GM18517 (cell line): Measurements from ENCODE around the gene CBX2.

Source experiments
- ATAC-seq: cut with Tn5 transposase; IDR thresholded peaks from one replicate; pipeline ENCODE4 v1.9.1; 2021; ENCODE audit warnings: mild to moderate bottlenecking, moderate library complexity; ENCODE audit not compliant: unreplicated experiment

The CBX2 gene

DNA sequence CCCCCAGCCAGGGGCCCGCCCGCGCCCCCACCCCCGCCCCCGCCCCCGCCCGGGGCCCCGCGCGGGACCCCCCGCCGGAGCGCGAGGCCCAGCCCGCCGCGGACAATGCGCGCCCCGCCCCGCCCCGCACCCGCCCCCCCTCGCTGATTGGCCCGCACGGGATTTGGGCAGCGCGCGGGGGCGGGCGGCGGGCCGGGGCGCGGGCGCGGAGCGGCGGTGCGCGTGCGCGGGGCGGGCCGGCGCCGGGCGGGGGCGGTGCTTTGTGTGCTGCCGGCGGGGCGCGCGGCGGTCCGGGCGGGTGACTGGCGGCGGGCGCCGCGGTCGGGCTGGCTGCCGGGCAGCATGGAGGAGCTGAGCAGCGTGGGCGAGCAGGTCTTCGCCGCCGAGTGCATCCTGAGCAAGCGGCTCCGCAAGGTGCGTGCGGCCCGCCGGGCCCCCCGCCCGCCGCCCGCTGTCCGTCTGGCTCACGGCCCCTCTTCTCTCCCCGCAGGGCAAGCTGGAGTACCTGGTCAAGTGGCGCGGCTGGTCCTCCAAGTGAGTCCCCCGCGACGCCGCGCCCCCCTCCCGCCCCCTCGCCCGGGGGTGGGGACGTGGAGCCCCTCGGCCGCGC lies at the start of gene CBX2:
CBX2 (plus strand) TSS at position 255 of the 610 bp plus-strand sequence; CDS start at position 343, 88 bp downstream.
- peak; percentile 67 for ATAC-seq

DNA sequence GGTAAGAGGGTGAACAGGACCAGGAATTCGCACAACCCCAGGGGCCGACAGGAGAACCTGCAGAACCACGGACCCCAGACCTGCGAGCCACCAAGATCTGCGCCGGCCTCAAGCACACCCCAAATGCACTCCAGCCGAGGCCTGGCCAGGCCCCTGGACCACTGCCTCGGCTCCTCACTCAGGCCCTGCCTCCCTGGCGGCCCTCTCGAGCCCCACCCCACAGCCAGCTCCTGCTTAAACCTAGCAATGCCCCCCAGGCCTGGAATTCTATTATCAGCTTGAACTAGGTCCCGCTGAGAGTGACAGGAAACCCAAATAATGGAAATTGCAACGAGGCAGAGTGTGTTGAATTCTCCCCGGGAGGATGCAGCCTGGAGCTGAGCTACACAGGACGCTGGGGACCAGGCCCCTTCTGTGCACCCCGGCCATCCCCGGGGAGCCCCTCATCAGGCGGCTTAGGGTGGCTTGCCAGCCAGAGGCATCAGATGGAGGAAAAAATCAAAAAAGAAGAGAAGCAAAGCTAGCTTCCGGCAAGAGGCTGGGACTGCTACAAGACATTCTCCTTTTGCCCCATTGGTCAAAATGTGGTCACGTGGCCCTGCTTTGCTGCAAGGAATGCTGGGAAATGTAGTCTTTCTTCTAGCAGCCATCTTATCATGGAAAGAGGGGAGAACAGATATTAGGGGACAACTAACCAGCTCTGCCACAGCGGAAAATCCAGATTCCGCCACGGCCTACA lies 49.6 kb upstream of the CBX2 start:
- ATAC-seq = peak; percentile 65

DNA sequence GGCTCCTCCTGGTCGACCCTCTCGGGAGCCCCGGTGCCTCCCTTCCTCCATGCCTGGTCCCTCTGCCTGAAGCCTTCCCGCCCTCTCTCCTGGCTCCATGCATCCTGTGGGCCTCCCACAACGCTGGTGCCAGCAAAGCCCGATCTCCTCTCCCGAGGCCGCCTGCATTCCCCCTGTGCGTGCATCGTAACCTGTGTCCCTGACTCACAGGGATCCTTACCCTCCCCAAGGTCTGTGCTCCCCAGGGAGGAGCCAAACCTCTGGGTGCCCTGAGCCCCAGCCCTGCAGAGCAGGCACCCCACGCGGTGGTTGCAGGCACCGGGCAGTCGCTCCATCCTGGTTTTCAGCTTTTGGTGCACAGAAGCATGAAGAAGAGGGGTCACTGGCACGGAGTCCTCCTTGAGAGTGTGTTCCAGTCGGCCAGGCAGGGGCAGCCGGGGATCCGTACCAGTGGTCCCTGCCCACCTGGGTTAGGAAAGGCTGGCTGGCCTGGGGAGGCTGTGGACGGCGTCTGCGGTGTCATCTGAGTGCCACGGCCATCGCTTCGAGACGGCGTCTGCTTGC lies 49.0 kb upstream of the CBX2 start:
- ATAC-seq = no peak

DNA sequence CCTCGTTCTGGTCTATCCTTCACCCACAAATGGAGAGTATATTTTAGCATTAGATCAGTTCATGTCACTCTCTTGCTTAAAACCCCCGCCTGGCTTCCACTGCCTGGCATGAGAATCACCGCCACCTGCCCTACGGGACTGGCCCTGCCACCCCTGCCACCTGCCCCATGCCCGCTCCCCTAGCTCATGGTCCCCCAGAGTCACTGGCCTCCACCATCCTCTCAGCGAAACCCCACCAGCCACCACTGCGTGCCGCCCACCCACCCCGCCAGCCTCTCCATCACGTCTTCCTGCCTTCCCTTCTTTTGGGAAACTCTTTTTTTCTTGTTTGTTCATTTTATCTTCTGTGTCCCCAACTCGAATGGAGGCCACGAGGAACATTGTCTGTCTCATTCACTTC lies 48.2 kb upstream of the CBX2 start:
- ATAC-seq = no peak

DNA sequence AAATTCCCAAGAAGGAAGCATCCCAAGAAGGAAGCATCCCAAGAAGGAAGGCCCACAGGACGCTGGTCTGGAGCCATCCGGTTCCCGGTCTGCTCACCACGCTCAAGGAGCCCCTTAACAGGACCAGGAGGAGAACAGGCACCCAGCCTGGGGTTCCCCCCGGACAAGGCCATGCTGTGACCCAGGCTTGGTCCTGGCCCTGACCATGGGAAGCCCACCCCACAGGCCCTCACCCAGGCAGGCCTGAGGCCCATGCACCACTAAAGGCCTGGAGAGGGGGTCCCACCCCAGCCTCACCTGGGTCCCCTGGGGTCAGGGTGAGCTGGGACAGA lies 47.5 kb upstream of the CBX2 start:
- no peak for ATAC-seq

DNA sequence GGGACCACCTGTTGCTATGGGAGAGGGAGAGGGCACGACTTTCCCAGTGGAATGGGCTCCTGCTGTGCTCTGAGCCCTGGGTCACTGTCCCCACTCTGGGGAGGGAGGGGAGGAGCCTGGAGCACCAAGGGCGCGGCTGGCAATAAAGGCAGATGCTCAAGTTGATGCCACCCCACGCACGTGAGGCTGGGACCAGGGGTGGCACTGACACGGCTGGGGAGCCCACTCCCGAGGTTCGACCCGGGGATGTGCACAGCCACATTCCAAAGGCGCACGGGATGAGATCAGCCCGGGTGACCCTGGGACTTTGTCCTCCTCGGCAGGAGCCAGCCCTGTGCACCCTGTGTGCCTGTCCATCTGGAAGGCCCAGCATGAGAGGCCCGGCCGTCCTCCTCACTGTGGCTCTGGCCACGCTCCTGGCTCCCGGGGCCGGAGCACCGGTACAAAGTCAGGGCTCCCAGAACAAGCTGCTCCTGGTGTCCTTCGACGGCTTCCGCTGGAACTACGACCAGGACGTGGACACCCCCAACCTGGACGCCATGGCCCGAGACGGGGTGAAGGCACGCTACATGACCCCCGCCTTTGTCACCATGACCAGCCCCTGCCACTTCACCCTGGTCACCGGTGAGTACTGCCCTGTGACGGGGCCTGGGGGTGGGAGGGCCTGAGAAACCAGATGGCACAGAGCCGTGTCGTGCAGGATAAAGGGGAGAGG lies 47.0 kb upstream of the CBX2 start, which contains the start of gene ENPP7:
ENPP7 (plus strand) TSS at position 175 of the 715 bp plus-strand sequence; CDS start at position 372, 197 bp downstream.
- ATAC-seq = no peak

DNA sequence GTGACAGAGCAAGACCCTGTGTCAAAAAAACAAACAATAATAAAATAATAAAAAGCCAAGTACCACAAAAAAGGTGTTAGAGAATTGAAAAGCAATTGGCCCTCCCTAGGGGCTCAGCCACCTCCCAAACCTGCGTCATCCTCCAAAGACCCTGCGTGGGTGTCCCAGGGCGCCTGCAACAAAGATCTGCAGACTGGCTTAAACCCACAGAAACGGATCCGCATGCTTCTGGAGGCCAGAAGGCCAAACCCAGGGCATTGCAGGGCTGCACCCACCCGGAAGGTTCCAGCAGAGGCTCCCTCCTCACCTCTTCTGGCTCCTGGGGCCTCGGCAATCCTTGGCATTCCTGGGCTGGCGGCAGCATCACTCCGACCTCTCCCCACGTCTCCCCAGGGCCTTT lies 45.7 kb upstream of the CBX2 start:
- ATAC-seq = no peak

DNA sequence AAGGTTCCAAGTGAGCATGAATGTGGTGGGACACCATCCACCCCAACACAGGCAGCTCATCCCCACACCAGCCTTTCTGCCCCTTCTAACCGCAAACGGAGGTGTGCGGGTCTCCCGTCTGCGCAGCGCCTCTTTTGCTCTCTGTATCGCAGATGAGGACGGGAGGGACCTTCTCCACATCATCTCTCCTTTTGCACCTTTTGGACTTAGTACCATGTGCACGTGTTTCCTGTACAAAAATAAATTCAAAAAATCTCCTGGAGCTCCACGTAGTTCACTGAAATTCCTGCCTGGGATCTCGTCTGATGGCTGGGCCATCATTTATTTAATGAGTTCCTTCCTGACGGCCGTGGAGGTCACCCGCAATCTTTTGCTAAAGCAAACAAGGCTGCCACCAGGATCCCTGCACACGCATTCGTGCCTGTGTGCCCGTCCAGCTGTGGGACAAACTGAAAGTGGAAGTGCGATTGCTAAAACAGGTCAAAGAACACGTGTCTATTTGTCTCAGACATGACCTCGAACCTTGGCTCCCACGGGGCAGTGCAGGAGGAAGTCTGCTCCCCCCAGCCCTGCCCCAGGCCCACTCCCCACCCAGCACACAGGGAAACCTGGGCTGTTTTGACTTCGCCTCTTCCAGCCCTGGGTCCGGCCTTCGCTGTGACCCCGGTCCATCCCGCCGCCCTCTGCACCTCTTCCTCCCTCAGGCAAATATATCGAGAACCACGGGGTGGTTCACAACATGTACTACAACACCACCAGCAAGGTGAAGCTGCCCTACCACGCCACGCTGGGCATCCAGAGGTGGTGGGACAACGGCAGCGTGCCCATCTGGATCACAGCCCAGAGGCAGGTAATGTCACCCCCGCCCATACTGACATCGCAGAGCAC lies 44.9 kb upstream of the CBX2 start:
- no peak for ATAC-seq

DNA sequence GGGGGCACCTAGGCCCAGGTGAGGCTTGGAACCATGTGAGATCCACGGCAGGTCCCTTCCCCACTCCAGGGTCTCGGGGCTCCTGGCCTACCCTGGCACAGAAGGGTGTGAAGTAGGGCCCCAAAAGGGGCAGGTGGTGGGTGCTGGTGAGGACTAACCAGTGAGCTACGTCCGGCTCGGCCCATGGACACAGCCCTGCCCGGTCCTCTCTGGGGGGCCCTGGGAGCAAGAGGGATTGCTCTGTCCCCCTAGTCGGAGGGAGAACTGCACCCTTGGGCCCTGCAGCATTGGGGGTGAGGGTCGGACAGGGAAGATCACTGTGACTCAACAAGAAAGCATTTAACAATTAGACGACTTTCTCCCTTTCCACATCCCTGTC lies 44.3 kb upstream of the CBX2 start:
- ATAC-seq = no peak

DNA sequence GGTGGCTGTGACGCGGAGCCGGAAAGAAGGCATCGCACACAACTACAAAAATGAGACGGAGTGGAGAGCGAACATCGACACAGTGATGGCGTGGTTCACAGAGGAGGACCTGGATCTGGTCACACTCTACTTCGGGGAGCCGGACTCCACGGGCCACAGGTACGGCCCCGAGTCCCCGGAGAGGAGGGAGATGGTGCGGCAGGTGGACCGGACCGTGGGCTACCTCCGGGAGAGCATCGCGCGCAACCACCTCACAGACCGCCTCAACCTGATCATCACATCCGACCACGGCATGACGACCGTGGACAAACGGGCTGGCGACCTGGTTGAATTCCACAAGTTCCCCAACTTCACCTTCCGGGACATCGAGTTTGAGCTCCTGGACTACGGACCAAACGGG lies 42.9 kb upstream of the CBX2 start:
- ATAC-seq = no peak

DNA sequence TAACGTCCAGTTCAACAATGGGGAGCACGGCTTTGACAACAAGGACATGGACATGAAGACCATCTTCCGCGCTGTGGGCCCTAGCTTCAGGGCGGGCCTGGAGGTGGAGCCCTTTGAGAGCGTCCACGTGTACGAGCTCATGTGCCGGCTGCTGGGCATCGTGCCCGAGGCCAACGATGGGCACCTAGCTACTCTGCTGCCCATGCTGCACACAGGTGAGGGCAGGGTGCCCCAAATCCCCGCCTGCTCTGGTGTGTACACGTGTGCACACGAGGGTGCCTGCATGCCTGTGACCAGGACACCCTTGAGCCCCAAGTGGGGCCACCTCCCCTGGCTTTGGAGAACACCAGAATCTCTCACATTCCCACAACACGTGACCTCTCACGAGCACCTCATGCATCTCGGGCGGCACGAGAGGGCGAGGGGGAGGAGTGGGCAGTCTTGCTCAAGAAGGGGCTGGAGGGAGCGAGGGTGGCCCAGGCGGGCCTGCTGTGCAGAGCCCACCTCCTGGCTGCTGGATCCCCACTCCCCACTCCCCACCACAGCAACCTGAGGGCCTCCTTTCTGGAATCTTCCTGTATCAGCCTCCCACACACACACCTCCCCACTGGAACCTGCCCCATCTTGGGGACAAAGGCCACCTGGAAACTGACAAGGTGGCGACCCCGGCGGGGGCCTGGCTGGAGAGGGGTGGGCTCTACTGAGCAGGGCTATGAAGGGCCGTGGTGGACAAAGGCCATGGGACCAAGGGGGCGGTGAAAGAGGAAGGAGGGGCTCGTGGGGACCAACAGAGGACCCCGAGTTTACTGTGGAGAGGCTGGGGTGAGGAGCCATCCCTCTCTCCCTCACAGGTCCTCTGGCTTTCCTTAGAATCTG lies 40.7 kb upstream of the CBX2 start:
- no peak for ATAC-seq

DNA sequence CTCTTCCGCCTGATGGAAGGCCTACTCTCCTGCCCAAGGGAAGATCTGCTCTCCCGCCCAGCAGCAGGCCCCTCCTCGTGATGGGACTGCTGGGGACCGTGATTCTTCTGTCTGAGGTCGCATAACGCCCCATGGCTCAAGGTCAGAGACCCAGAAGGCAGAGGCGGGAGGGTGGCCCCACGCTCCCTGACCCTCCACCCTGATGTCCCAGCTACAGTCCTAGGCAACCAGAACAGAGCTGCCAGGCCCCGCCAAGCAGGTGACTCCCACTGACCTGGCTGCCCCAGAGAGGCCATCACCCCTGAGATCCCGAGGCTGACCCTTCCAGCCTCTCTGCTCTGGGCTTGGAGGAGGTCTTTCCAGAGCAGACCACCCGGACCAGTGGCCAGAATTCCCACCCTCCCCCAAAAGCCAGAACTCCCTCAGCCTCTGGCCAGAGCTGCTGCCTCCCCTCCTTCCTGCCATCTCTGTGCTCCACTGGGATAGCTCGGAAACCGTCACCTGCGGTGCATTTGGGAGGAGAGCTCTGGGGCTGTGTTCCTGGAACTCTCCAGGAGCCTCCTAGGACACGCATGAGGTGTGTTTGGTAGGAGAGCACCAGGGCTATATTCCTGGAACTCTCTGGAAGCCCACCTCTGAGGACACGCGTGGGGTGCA lies 39.9 kb upstream of the CBX2 start:
- ATAC-seq = no peak

DNA sequence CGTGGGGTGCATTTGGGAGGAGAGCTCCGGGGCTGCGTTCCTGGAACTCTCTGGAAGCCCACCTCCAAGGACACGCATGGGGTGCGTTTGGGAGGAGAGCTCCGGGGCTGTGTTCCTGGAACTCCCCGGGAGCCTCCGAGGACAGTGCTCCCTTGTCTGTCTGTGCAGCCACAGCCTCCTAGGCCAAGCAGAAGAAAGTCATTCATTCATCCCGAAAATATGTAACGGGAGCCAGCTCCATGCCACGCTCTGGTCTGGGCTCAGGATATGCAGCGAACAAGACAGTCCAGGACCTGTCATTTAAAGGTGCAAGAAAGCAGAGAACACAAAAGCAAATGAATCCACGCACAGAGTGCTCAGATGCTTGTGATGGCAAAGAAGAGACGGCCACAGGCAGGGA lies 39.3 kb upstream of the CBX2 start:
- ATAC-seq = no peak

DNA sequence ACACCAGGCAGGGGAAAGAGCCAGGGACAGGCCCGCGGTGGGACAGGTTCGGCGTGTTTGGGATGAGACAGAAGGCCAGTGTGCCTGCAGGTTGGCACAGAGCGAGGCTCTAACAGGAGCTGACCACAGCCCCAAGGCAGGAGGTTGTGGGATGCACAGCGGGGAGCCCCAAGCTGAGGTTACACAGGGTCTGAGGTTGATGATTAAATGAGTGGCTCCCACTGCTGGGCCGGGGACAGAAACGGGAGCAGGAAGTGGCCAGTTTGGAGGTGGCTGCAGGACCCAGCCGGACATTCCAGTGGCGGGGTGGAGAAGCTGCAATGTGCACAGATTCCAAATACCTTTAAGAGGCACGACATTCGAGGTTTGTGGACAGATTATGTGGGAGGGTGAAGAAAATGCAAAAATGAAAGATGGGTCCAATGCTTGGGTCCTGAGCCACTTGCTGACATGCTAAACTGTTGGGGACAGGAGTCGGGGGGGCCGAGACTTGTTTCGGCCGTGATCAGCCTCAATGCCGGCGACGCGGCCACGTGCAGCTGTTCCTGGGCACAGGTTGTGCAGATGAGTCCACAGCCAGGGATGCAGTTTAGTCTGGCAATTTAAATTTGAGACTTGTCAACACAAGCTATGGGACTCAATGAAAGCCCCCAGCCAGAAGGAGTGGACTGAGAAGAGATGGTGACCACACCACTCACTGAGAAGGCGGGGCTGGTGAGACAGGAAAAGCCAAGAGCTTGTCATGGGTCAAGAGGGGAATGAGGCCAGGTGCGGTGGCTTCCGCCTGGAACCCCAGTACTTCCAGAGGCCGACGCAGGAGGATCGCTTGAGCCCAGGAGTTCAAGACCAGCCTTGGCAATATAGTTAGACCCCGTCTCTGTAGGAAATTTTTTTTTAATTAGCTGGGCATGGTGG lies 38.5 kb upstream of the CBX2 start:
- ATAC-seq = no peak

DNA sequence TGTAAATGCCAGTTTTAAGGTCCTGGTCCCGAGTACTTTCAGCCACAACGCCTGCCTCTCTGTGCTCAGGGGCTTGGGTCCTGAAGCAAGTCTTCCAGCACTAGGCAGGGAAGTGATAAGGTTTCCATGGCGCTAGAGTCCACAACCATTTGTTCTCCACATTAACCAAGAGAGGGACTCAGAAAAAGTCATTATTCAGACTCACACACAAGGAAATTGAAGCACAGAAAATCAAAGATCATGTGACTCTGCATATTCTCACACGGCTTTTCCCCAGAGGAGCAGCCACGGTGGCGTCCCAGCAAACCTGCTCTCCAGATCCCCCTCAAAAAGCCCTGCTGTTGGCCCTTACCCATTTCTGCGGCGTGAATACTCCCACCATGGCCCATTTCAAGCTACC lies 37.5 kb upstream of the CBX2 start:
- no peak for ATAC-seq

DNA sequence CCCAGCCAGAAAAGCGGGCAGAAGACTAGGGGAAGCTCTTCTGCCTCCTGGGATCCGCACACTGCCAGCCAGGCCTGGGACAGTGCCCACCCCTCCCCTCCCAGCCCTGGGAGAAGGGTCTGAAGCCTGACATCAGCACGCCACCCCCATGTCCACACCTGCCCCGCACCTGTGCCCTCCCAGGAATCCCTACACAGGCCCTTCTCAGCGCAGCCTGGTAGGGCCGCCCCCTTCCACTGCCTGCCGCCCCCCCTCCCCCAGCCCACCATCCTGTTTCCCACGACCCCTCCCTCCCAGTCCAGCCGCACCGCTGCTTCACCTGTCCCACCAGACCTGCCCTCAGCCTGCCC lies 36.6 kb upstream of the CBX2 start:
- ATAC-seq = no peak

DNA sequence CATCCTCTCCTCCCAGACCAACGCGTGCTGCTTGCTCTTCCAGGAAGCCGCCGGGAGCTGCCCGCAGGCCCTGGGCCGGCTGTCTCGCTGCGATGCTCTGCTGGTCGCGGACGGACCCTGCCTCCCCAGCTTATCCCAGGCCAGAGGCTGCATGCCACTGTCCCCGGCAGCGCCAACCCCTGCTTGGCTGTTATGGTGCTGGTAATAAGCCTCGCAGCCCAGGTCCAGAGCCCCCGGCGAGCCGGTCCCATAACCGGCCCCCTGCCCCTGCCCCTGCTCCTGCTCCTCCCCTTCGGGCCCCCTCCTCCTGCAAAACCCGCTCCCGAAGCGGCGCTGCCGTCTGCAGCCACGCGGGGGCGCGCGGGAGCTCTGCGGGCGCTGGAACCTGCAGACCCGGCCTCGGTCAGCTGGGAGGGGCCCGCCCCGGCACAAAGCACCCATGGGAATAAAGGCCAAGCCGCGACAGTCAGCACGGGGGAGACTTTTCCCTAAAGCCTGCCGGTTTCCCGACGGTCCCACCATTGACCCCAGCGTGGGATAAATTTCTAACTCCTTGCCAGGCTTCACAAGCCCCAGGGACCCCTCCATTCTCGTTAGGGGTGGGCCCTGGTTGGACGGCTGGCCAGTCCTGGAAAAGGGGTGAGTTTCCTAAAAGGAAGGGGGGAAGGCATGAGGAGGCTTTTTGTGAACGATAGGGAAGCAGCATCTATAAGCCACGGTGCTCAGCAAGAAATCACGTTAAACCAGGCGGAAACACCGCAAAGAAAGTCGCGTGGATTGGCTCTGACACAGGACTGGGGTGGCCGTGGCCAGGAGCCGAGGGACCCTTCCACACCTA lies 36.0 kb upstream of the CBX2 start:
- ATAC-seq = no peak

DNA sequence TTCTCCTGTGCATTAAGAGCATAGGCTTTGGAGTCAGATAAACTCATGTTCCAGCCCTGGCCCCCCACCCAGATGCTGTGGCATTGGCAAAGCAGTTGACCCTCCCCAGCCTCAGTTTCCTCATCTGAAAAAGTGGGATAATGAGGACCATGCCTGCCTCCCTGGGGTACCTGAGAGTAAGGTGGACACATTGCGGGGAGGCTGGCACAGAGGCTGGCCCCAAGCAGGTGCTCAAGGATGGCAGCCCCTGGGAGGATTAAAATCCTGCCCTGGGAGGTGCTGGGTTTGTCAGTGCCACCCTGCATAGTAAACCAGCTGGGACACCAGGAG lies 35.4 kb upstream of the CBX2 start:
- no peak for ATAC-seq
